ENCODE measurements around the gene RXFP2. TPM values are rescaled to one million over a fixed set of nuclear protein-coding genes. Genes with fewer than 3 reads are reported as not detected.

The RXFP2 gene
- total and polyA plus RNA-seq, 3 donors from 2014 or later, result 0.08 to 0.67 (median 0.43) TPM

DNA sequence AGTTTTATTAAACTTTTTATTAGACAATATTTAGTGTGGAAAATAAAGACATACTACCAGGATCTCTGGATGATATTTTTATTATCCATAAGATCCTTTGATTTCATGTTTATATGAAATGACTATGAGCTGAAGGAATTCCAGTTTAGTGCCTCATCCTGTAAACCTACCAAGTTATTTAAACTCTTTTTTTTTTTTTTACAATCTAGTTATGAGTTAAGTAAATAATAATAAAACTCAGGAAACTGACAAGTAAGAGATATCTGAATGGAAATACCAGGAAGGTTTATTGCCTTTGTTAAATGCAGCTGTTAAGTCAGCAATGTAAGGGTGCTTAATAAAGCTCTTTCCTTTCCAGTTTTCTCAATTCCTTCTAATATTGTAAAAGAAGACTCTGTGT lies 53.9 kb downstream of the RXFP2 start:
- no peak for DNase-seq
- no peaks in the 10 kb centered on the region for H3K27me3 ChIP-seq
- H3K4me3 ChIP-seq, result no peak overlapping the region
- no peaks in the 10 kb centered on the region for H3K4me1 ChIP-seq
- no peak overlapping the region for H3K27ac ChIP-seq
- TF ChIP-seq, protein P1, sequence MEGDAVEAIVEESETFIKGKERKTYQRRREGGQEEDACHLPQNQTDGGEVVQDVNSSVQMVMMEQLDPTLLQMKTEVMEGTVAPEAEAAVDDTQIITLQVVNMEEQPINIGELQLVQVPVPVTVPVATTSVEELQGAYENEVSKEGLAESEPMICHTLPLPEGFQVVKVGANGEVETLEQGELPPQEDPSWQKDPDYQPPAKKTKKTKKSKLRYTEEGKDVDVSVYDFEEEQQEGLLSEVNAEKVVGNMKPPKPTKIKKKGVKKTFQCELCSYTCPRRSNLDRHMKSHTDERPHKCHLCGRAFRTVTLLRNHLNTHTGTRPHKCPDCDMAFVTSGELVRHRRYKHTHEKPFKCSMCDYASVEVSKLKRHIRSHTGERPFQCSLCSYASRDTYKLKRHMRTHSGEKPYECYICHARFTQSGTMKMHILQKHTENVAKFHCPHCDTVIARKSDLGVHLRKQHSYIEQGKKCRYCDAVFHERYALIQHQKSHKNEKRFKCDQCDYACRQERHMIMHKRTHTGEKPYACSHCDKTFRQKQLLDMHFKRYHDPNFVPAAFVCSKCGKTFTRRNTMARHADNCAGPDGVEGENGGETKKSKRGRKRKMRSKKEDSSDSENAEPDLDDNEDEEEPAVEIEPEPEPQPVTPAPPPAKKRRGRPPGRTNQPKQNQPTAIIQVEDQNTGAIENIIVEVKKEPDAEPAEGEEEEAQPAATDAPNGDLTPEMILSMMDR (IDR thresholded peaks at IDR 0.05), result no peak
- no peak for TF ChIP-seq POLR2A (IDR thresholded peaks at IDR 0.05)
- H3K36me3 ChIP-seq (ENCODE audit: low read depth, missing control alignments), result no peaks in the 10 kb centered on the region
- intact Hi-C loops (cut with DNase I; ENCODE audit: low total_unique reads), result no loop called here
- H3K9me3 ChIP-seq, result no peaks in the 10 kb centered on the region

DNA sequence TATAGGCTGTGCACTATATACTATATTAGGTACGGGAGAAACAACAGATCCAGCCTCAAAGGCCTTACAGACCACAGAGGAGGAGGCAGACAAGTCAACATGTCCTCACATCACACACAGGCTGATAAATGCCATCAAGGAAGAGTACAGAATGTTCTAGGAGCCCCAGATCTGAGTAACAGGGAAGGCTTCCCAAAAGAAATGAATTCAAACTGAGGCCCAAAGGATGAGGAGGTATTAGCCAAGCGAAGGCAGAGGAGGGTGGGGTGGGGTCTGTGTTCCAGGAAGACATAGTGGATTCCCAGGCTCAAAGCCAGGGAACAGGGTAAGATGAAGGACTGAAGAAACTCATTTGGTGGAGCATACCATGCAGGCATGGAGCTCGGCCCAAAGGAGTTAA lies 55.1 kb downstream of the RXFP2 start:
- Histone ChIP-seq H3K9me3 (no peaks in the 10 kb centered on the region), H3K4me1 (no peaks in the 10 kb centered on the region), H3K36me3 (ENCODE audit: low read depth, missing control alignments) (no peaks in the 10 kb centered on the region), H3K27ac (no peak overlapping the region), H3K27me3 (no peaks in the 10 kb centered on the region), H3K4me3 (no peak overlapping the region)
- no peak for TF ChIP-seq POLR2A (IDR thresholded peaks at IDR 0.05)
- WGBS, 2 donors, result 60 to 62% methylated on average over 3 of the region's 3 CpGs
- DNase-seq, result peak; percentile 31
- intact Hi-C loops (cut with DNase I; ENCODE audit: low total_unique reads), result no loop called here

DNA sequence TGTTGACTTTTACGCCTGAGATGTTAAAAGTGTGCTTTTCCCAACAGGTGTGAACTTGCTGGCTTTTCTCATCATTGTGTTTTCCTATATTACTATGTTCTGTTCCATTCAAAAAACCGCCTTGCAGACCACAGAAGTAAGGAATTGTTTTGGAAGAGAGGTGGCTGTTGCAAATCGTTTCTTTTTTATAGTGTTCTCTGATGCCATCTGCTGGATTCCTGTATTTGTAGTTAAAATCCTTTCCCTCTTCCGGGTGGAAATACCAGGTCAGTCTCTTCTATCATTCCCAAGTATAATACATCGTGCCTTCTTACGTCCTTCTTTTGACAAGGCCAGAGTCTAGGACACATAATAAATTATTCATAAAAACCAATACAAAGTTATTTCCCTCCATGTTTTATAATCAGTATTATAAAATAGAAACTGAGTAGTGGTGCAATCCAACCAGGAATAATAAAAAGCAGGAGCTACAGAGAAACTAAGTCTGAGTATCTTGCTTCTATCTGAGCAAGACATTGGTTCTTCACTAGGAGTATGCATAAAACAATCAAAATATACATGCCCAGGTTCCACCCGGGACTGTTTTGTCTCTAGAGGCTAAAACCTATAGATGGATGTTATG lies 57.9 kb downstream of the RXFP2 start:
- Histone ChIP-seq H3K9me3 (no peaks in the 10 kb centered on the region), H3K27me3 (no peaks in the 10 kb centered on the region), H3K4me1 (no peaks in the 10 kb centered on the region), H3K4me3 (no peak overlapping the region), H3K27ac (no peak overlapping the region), H3K36me3 (ENCODE audit: low read depth, missing control alignments) (no peaks in the 10 kb centered on the region)
- TF ChIP-seq POLR2A (IDR thresholded peaks at IDR 0.05), result no peak
- TF ChIP-seq, protein P1 (IDR thresholded peaks at IDR 0.05), result peak in 2 of 3 experiments; percentile 21 to 33
- DNase-seq, result no peak
- WGBS, 2 donors, result 41 to 49% methylated on average over 7 of the region's 7 CpGs
- intact Hi-C loops (cut with DNase I; ENCODE audit: low total_unique reads), result no loop called here

DNA sequence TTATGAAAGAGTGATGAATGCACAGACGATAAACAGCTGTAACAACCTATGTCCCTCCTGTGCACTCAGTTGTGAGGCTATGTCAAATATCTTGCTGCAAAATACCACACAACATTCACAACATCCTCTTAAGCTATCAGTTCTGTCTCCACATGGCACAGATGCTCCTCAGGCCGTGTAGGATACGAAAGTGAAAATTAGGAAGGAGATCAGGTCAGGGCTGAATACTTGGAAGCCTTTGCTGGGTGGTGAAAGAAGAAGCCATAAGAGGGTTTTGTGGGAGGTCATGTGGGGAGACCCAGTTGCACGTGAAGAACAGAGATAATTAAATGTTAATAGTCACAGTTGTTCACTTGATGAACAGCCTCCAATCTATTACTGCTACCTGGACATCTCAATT lies 58.9 kb downstream of the RXFP2 start:
- H3K9me3 ChIP-seq, result no peaks in the 10 kb centered on the region
- no peaks in the 10 kb centered on the region for H3K27me3 ChIP-seq
- H3K36me3 ChIP-seq (ENCODE audit: low read depth, missing control alignments), result no peaks in the 10 kb centered on the region
- no peak overlapping the region for H3K4me3 ChIP-seq
- intact Hi-C loops (cut with DNase I; ENCODE audit: low total_unique reads), result no loop called here
- WGBS, 2 donors, result 68 to 76% methylated on average over 4 of the region's 4 CpGs
- DNase-seq, result no peak
- no peak overlapping the region for H3K27ac ChIP-seq
- no peak for TF ChIP-seq POLR2A (IDR thresholded peaks at IDR 0.05)
- TF ChIP-seq, protein P1 (IDR thresholded peaks at IDR 0.05), result no peak
- no peaks in the 10 kb centered on the region for H3K4me1 ChIP-seq

DNA sequence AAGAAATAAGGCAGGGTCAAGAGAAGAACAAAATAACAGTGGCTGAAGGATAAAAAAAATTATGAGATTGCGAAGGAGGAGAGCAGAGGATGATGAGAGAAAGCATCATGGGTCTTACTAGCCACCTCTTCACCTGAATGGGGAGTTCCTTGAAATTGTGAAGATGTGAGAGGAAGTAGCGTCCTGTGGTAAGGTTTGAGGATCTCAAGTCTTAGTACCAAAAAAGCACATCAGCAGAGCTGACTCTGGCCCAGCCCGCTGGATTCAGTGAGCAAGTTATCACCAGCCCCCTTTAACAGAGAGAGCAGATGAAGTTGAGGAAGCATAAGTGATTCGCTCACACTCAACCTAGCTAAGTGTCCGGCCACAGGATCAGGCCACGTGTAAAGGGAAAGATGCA lies 61.8 kb downstream of the RXFP2 start:
- no peak for DNase-seq
- no peaks in the 10 kb centered on the region for H3K27me3 ChIP-seq
- H3K36me3 ChIP-seq (ENCODE audit: low read depth, missing control alignments), result no peaks in the 10 kb centered on the region
- no peak overlapping the region for H3K27ac ChIP-seq
- WGBS, 2 donors, result 68 to 93% methylated on average over 6 of the region's 6 CpGs
- no peak for TF ChIP-seq POLR2A (IDR thresholded peaks at IDR 0.05)
- TF ChIP-seq, protein P1 (IDR thresholded peaks at IDR 0.05), result no peak
- H3K4me1 ChIP-seq, result no peaks in the 10 kb centered on the region
- H3K4me3 ChIP-seq, result no peak overlapping the region
- intact Hi-C loops (cut with DNase I; ENCODE audit: low total_unique reads), result no loop called here
- H3K9me3 ChIP-seq, result no peaks in the 10 kb centered on the region

All from testis (tissue), 3 donors.